HepG2 (cell line): ENCODE data around the gene RNF11. TPM values are rescaled to one million over a fixed set of nuclear protein-coding genes. Genes with fewer than 3 reads are reported as not detected.

Source experiments
- ATAC-seq: fragments of 200-7000 bp; cut with Tn5 transposase; 3 replicates; pipeline ENCODE4 v1.9.1; 2020; ENCODE audit warnings: mild to moderate bottlenecking, moderate library complexity
- BruUV-seq: library from RNA; stranded (reverse); fragments of 400-500 nt; replicated peaks from 2 replicates; lab custom pipeline; 2021; lab: Mats Ljungman, UMichigan
- CTCF ChIA-PET: fragments of 300-600 bp; formaldehyde crosslinking; extraction: SDS; loops from one replicate; lab custom pipeline; 2021; ENCODE audit warnings: low total read pairs, inconsistent platforms, low intra/inter-chr PET ratio; lab: Yijun Ruan, JAX
- POLR2A ChIA-PET: fragments of 350-600 bp; sonication (Branson Sonifier 250); formaldehyde crosslinking; loops from one replicate; lab custom pipeline; 2020; ENCODE audit warnings: antibody characterized with exemption, inconsistent platforms; lab: Yijun Ruan, JAX
- DNase-seq: peaks from one replicate; pipeline ENCODE4 v3.0.0-alpha.2; 2015; ENCODE audit warnings: low spot score
- FAIRE-seq: peaks from 3 replicates; lab custom pipeline; 2011; peaks lifted over from hg19 to GRCh38; lab: Jason Lieb, UNC
- H2AFZ ChIP-seq: one replicate; pipeline ENCODE4 v1.6.1; 2011; ENCODE audit warnings: low read length, inconsistent platforms
- H3K27ac ChIP-seq: fragments of 300-600 bp; 3 replicates; pipeline ENCODE4 v1.8.0; 2011; ENCODE audit warnings: mixed run types, mild to moderate bottlenecking, mixed read lengths, low read length, inconsistent platforms; ENCODE audit not compliant: insufficient read depth; ENCODE audit errors: extremely low read length
- H3K27me3 ChIP-seq, 2 experiments: fragments of 200-600 bp in 1 of 2; 2 replicates in 1 of 2; 3 replicates in 1 of 2; pipeline versions ENCODE4 v1.6.0 to v1.8.0; 2011; ENCODE audit warnings: low read length in 2 of 2, mild to moderate bottlenecking in 2 of 2, moderate library complexity in 2 of 2, inconsistent platforms in 1 of 2; ENCODE audit not compliant: insufficient read depth in 2 of 2, control insufficient read depth in 1 of 2
- H3K36me3 ChIP-seq, 2 experiments: fragments of 200-600 bp in 1 of 2; replicated peaks in 1 of 2; 2 replicates in 1 of 2; 3 replicates in 1 of 2; pipeline versions ENCODE4 v1.5.1 to v1.8.0; 2011; ENCODE audit warnings: low read length in 2 of 2, inconsistent platforms in 1 of 2; ENCODE audit not compliant: insufficient read depth in 2 of 2, control insufficient read depth in 1 of 2
- H3K4me1 ChIP-seq: 2 replicates; pipeline ENCODE4 v1.5.1; 2012; ENCODE audit warnings: low read length, inconsistent platforms; ENCODE audit not compliant: insufficient read depth
- H3K4me2 ChIP-seq: 2 replicates; pipeline ENCODE4 v1.6.0; 2011; ENCODE audit warnings: low read depth, low read length, inconsistent platforms
- H3K4me3 ChIP-seq, 3 experiments: fragments of 200-600 bp in 1 of 3; sonication (generic), shearing (Covaris generic) in 1 of 3; replicated peaks in 1 of 3; 2 replicates each; pipeline ENCODE4 v1.5.1; 2011 to 2016; ENCODE audit warnings: low read length in 3 of 3, inconsistent platforms in 2 of 3, low read depth in 2 of 3, mild to moderate bottlenecking in 2 of 3, control low read depth in 1 of 3, mixed read lengths in 1 of 3; ENCODE audit not compliant: insufficient read depth in 1 of 3
- H3K79me2 ChIP-seq: one replicate; pipeline ENCODE4 v1.6.1; 2011; ENCODE audit warnings: low read length, inconsistent platforms; ENCODE audit not compliant: insufficient read depth
- H3K9ac ChIP-seq: 2 replicates; pipeline ENCODE4 v1.6.0; 2011; ENCODE audit warnings: mild to moderate bottlenecking, low read depth, low read length, inconsistent platforms; ENCODE audit not compliant: insufficient read depth
- H3K9me3 ChIP-seq: 2 replicates; pipeline ENCODE4 v1.5.1; 2012; ENCODE audit warnings: mild to moderate bottlenecking, low read length
- H4K20me1 ChIP-seq: 2 replicates; pipeline ENCODE4 v1.6.0; 2011; ENCODE audit warnings: inconsistent platforms, mild to moderate bottlenecking, low read length, moderate library complexity; ENCODE audit not compliant: insufficient read depth
- CAMTA2 ChIP-seq: sonication (generic); formaldehyde crosslinking; IDR thresholded peaks from 2 replicates; pipeline ENCODE4 v1.4.0; 2020; ENCODE audit warnings: mild to moderate bottlenecking, missing genetic modification reagents, borderline replicate concordance
- CEBPB ChIP-seq: IDR thresholded peaks from 2 replicates; pipeline ENCODE4 v1.6.1; 2011; ENCODE audit warnings: low read depth, low read length, improper control_type of control experiment, borderline replicate concordance
- CREB1 ChIP-seq, 2 experiments: fragments of 450-650 bp in 1 of 2; IDR thresholded peaks; 2 replicates each; pipeline ENCODE4 v1.6.1; 2016 to 2017; ENCODE audit warnings: control low read depth in 1 of 2, mild to moderate bottlenecking in 1 of 2, missing compliant biosample characterization in 1 of 2, missing genetic modification characterization in 1 of 2
- SALL1 ChIP-seq: sonication (generic); formaldehyde crosslinking; IDR thresholded peaks from 2 replicates; pipeline ENCODE4 v1.8.0; 2022; ENCODE audit warnings: mild to moderate bottlenecking, missing genetic modification reagents
- SAP130 ChIP-seq: IDR thresholded peaks from 2 replicates; pipeline ENCODE4 v1.6.1; 2016; ENCODE audit warnings: low read depth
- ZNF431 ChIP-seq: sonication (generic); formaldehyde crosslinking; IDR thresholded peaks from 2 replicates; pipeline ENCODE4 v1.9.0; 2022; ENCODE audit warnings: missing genetic modification reagents, low read depth, mild to moderate bottlenecking, borderline replicate concordance
- ZNF879 ChIP-seq: sonication (generic); formaldehyde crosslinking; IDR thresholded peaks from 2 replicates; pipeline ENCODE4 v1.8.1; 2023; ENCODE audit warnings: missing genetic modification reagents
- ZZZ3 ChIP-seq: sonication (generic); formaldehyde crosslinking; IDR thresholded peaks from 2 replicates; pipeline ENCODE4 v1.4.0; 2020; ENCODE audit warnings: missing genetic modification reagents, mild to moderate bottlenecking, borderline replicate concordance
- WGBS: methylation state at CpG from one replicate; pipeline ENCODE4 v1.1.6; 2017; ENCODE audit warnings: low lambda C conversion rate; 5-methylcytosine and 5-hydroxymethylcytosine counted together
- in situ Hi-C: cut with HindIII; loops from 2 replicates; pipeline ENCODE4 v1.10.0; 2017; ENCODE audit warnings: low pct_unique_long_range_greater_than_20kb; ENCODE audit not compliant: extremely low pct_ligation_motif_present
- intact Hi-C: fragments of 100-400 bp; cut with micrococcal nuclease; formaldehyde crosslinking; loops from one replicate; pipeline ENCODE4 v1.10.0; 2022; ENCODE audit not compliant: unreplicated experiment
- polyA plus RNA-seq, 8 experiments: library from polyadenylated mRNA; depleted of rRNA in 3 of 8; stranded (reverse) in 7 of 8; unstranded in 1 of 8; fragments of >200 nt; fragmentation: Illumina TruSeq in 4 of 8; extraction: Trizol in 4 of 8; gene quantifications; 2 replicates each; pipeline versions ENCODE4 v1.2.1 to v1.2.3, GENCODE V29; 2011 to 2016; ENCODE audit warnings: low read depth in 4 of 8, missing spikeins in 1 of 8, mixed read lengths in 1 of 8; ENCODE audit not compliant: insufficient read depth in 1 of 8
- total RNA-seq, 5 experiments: library from RNA; depleted of rRNA; stranded (reverse); fragments of >200 nt; fragmentation: Illumina TruSeq; extraction: Trizol; gene quantifications; 2 replicates each; pipeline ENCODE4 v1.2.3, GENCODE V29; 2016; ENCODE audit warnings: low read depth in 1 of 5
- TF ChIP-seq, protein P1 (sequence below): sonication (generic); formaldehyde crosslinking; IDR thresholded peaks from 2 replicates; pipeline ENCODE4 v1.5.0; 2020; ENCODE audit warnings: mild to moderate bottlenecking, missing genetic modification reagents, moderate library complexity
- TF ChIP-seq, protein P2 (sequence below): sonication (generic); formaldehyde crosslinking; IDR thresholded peaks from 2 replicates; pipeline ENCODE4 v1.4.0; 2020; ENCODE audit warnings: missing genetic modification reagents

RNF11 gene
- total and polyA plus RNA-seq, 2 of the 13 experiments (the other 11 are each of a cell fraction or from before 2014, with no cell fraction given) = 41.2 to 48.8 TPM

DNA sequence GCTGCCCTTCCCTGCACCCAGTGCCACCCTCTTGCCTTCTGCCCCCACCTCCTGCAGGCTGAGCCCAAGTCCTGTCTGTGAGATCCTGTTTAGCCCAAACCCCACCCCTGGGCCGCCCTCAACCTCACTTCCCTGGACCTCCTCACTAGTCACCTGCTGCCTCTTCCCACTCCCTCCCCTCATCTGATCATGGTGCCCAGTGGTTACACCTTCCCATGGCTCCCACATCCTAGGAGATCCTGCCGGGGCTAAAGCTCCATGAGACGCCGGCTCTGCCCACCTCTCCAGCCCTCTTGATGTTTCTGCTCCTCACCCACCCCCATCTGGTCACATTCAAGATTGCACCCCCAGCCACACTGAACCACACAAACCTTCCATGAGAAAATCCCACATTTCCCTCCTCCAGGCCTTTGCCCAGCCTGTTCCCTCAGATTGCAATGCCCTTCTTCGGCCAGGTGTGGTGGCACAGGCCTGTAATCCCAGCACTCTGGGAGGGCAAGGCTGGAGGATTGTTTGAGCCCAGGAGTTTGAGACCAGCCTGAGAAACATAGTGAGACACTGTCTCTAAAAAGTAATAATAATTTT lies 77.3 kb downstream of the RNF11 start:
- no peak overlapping the region for H3K9ac ChIP-seq
- TF ChIP-seq, protein P1, sequence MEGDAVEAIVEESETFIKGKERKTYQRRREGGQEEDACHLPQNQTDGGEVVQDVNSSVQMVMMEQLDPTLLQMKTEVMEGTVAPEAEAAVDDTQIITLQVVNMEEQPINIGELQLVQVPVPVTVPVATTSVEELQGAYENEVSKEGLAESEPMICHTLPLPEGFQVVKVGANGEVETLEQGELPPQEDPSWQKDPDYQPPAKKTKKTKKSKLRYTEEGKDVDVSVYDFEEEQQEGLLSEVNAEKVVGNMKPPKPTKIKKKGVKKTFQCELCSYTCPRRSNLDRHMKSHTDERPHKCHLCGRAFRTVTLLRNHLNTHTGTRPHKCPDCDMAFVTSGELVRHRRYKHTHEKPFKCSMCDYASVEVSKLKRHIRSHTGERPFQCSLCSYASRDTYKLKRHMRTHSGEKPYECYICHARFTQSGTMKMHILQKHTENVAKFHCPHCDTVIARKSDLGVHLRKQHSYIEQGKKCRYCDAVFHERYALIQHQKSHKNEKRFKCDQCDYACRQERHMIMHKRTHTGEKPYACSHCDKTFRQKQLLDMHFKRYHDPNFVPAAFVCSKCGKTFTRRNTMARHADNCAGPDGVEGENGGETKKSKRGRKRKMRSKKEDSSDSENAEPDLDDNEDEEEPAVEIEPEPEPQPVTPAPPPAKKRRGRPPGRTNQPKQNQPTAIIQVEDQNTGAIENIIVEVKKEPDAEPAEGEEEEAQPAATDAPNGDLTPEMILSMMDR (CRISPR knock-in tag) = peak; percentile 24; the same call in 1 of the 2 replicates
- no peak for TF ChIP-seq CREB1 (IDR thresholded peaks at IDR 0.05)
- TF ChIP-seq CREB1 (CRISPR knock-in tag; IDR thresholded peaks at IDR 0.05) = no peak
- no peaks in the 10 kb centered on the region for H3K27me3 ChIP-seq
- H3K4me1 ChIP-seq = peaks cover 30% of the 10 kb centered on the region
- intact Hi-C loops (no loop called here), in situ Hi-C loops (no loop called here)
- no peak overlapping the region for H3K27ac ChIP-seq
- 60% methylated on average over 5 of the region's 5 CpGs for WGBS
- H3K9me3 ChIP-seq = no peaks in the 10 kb centered on the region
- H3K36me3 ChIP-seq = no peaks in the 10 kb centered on the region
- H3K4me2 ChIP-seq = peak overlapping the region; percentile 68; the same call in 1 of the 2 replicates
- H3K79me2 ChIP-seq = no peaks in the 10 kb centered on the region
- no peak overlapping the region for H3K4me3 ChIP-seq
- CTCF ChIA-PET = no interaction called here
- H4K20me1 ChIP-seq = no peaks in the 10 kb centered on the region
- DNase-seq (no peak), ATAC-seq (peak; percentile 67), FAIRE-seq (no peak)
- no TSS peak for BruUV-seq
- POLR2A ChIA-PET = no interaction called here
- no peak overlapping the region for H2AFZ ChIP-seq

DNA sequence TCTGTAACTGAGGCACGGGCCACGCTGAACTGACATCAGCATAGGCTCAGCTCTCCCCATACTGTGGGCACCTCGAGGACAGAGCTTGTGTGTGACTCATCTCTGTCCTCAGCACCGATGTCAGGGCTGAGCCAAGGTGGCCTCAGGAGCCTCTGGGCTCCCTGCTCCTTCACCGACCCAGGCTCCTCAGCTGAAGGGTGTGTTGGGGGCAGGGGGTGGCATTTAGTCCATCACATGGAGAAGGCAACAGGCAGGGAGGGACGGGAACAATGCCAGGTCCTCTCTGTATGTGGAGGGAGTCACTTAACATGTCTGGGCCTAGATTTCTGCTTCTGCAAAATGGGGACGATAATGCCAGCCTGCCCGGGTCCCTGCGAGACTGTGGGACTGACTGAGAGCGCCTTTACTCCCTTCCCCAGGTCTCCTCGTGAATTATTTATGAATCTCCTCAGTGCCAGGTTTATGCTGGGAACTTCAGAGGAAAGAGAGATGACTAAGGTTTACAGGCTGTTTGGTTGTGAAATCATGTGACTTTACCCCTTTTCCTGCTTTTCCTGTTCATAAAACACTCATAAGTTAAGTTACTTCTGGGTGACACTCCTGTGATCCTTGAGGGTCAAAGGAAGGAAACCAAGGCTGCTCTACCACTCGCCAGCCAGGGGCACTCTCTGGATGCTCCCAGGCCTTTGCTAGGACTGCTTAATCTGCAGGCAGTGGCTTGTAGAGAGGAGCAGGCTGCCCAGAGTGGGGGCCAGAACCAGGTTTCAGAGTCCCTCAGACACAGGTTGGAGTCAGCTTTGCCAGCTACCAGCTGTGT lies 78.1 kb downstream of the RNF11 start:
- ChIA-PET CTCF (no interaction called here), POLR2A (interaction anchor here (1.3 kb wide), 1 partner anchor 17 kb away, joined by 3 read pairs; no protein-coding TSS in a partner anchor)
- H3K4me1 ChIP-seq = peaks cover 30% of the 10 kb centered on the region
- no peaks in the 10 kb centered on the region for H3K9me3 ChIP-seq
- no peak overlapping the region for H3K27ac ChIP-seq
- H3K4me2 ChIP-seq = peak overlapping the region; percentile 68
- no peaks in the 10 kb centered on the region for H3K79me2 ChIP-seq
- no peak overlapping the region for H2AFZ ChIP-seq
- DNase-seq = no peak
- intact Hi-C loops = no loop called here
- 4% methylated on average over 8 of the region's 12 CpGs for WGBS
- peak overlapping the region in 1 of 3 experiments; percentile 38; a peak in 2 of 6 replicates for H3K4me3 ChIP-seq
- in situ Hi-C loops = no loop called here
- H3K36me3 ChIP-seq = no peaks in the 10 kb centered on the region
- no peaks in the 10 kb centered on the region for H3K27me3 ChIP-seq
- no TSS peak for BruUV-seq
- H3K9ac ChIP-seq = peak overlapping the region; percentile 23; the same call in 1 of the 2 replicates
- ATAC-seq = peak; percentile 66
- no peak for FAIRE-seq
- H4K20me1 ChIP-seq = no peaks in the 10 kb centered on the region
- TF ChIP-seq CAMTA2 (CRISPR knock-in tag) (no peak), SALL1 (CRISPR knock-in tag) (0 out of 2 replicates have a peak, but pooled peaks have one; percentile 15), CEBPB (0 out of 2 replicates have a peak, but pooled peaks have one; percentile 4), ZZZ3 (CRISPR knock-in tag) (no peak), ZNF431 (CRISPR knock-in tag) (no peak), SAP130 (CRISPR knock-in tag) (peak; percentile 11; the same call in 1 of the 2 replicates), ZNF879 (no peak)
- TF ChIP-seq, protein P2, sequence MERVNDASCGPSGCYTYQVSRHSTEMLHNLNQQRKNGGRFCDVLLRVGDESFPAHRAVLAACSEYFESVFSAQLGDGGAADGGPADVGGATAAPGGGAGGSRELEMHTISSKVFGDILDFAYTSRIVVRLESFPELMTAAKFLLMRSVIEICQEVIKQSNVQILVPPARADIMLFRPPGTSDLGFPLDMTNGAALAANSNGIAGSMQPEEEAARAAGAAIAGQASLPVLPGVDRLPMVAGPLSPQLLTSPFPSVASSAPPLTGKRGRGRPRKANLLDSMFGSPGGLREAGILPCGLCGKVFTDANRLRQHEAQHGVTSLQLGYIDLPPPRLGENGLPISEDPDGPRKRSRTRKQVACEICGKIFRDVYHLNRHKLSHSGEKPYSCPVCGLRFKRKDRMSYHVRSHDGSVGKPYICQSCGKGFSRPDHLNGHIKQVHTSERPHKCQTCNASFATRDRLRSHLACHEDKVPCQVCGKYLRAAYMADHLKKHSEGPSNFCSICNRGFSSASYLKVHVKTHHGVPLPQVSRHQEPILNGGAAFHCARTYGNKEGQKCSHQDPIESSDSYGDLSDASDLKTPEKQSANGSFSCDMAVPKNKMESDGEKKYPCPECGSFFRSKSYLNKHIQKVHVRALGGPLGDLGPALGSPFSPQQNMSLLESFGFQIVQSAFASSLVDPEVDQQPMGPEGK = no peak
